GM23338 (cell line): ENCODE data around the gene GNAO1. TPM values are rescaled to one million over a fixed set of nuclear protein-coding genes. Genes with fewer than 3 reads are reported as not detected.

Source experiments
- ATAC-seq: fragments of 200-7000 bp; cut with Tn5 transposase; 3 replicates; pipeline ENCODE4 v1.9.1; 2020
- DNase-seq: peaks from one replicate; pipeline ENCODE4 v3.0.0-alpha.2; 2015; ENCODE audit warnings: low spot score
- H2AFZ ChIP-seq: fragments of 200-600 bp; sonication (generic); 2 replicates; pipeline ENCODE4 v1.8.0; 2016; ENCODE audit warnings: antibody characterized with exemption, mild to moderate bottlenecking, moderate library complexity
- H3F3A ChIP-seq: fragments of 200-600 bp; sonication (generic); replicated peaks from 2 replicates; pipeline ENCODE4 v1.8.0; 2017; ENCODE audit warnings: antibody characterized with exemption, mixed run types, low read depth
- H3K27ac ChIP-seq: fragments of 200-600 bp; sonication (generic); 2 replicates; pipeline ENCODE4 v1.6.1; 2016; ENCODE audit warnings: low read depth
- H3K27me3 ChIP-seq: fragments of 200-600 bp; sonication (generic); 2 replicates; pipeline ENCODE4 v1.8.0; 2016; ENCODE audit warnings: mild to moderate bottlenecking, mixed run types, moderate library complexity; ENCODE audit not compliant: insufficient read depth
- H3K36me3 ChIP-seq: fragments of 200-600 bp; sonication (generic); 2 replicates; pipeline ENCODE4 v1.8.0; 2016; ENCODE audit warnings: mild to moderate bottlenecking; ENCODE audit not compliant: insufficient read depth
- H3K4me1 ChIP-seq: fragments of 200-600 bp; sonication (generic); 2 replicates; pipeline ENCODE4 v1.8.0; 2016; ENCODE audit warnings: mild to moderate bottlenecking, moderate library complexity; ENCODE audit not compliant: insufficient read depth
- H3K4me2 ChIP-seq: fragments of 200-600 bp; sonication (generic); 2 replicates; pipeline ENCODE4 v1.7.1; 2017; ENCODE audit warnings: mixed run types
- H3K4me3 ChIP-seq: fragments of 200-600 bp; sonication (generic); 2 replicates; pipeline ENCODE4 v1.6.1; 2016; ENCODE audit warnings: mixed run types
- H3K79me2 ChIP-seq: fragments of 200-600 bp; sonication (generic); replicated peaks from 2 replicates; pipeline ENCODE4 v1.8.0; 2017; ENCODE audit warnings: mild to moderate bottlenecking; ENCODE audit not compliant: insufficient read depth
- H3K9me2 ChIP-seq: fragments of 200-600 bp; sonication (generic); 2 replicates; pipeline ENCODE4 v1.8.0; 2017; ENCODE audit not compliant: insufficient read depth
- H4K20me1 ChIP-seq: fragments of 200-600 bp; sonication (generic); replicated peaks from 2 replicates; pipeline ENCODE4 v1.8.0; 2017; ENCODE audit warnings: mild to moderate bottlenecking; ENCODE audit not compliant: insufficient read depth
- H3K27ac Mint-ChIP-seq: 2 replicates; pipeline ENCODE4 v1.8.0; 2020; ENCODE audit warnings: inconsistent platforms, mild to moderate bottlenecking, moderate library complexity, mixed read lengths
- H3K27me3 Mint-ChIP-seq: 3 replicates; pipeline ENCODE4 v1.8.0; 2022; ENCODE audit warnings: low read depth, mild to moderate bottlenecking, moderate library complexity, mixed read lengths, inconsistent platforms; ENCODE audit not compliant: insufficient read depth, poor library complexity
- H3K36me3 Mint-ChIP-seq: 3 replicates; pipeline ENCODE4 v1.8.0; 2021; ENCODE audit warnings: low read depth, mild to moderate bottlenecking, inconsistent platforms, moderate library complexity, mixed read lengths
- H3K4me1 Mint-ChIP-seq: 3 replicates; pipeline ENCODE4 v1.8.0; 2020; ENCODE audit warnings: mild to moderate bottlenecking, inconsistent platforms, mixed read lengths
- H3K4me3 Mint-ChIP-seq: 3 replicates; pipeline ENCODE4 v1.8.0; 2021; ENCODE audit warnings: moderate library complexity, mild to moderate bottlenecking, inconsistent platforms, mixed read lengths
- H3K9me3 Mint-ChIP-seq: 3 replicates; pipeline ENCODE4 v1.8.0; 2020; ENCODE audit warnings: moderate library complexity, mild to moderate bottlenecking, inconsistent platforms, mixed read lengths
- CREB1 ChIP-seq: fragments of 250-450 bp; sonication (Bioruptor Pico); IDR thresholded peaks from 2 replicates; pipeline ENCODE4 v1.5.0; 2020; ENCODE audit warnings: low read depth, mild to moderate bottlenecking, moderate library complexity
- CTCF ChIP-seq, 2 experiments: fragments of 200-600 bp in 1 of 2; sonication (generic) in 1 of 2; conservative IDR thresholded peaks; 2 replicates each; pipeline versions ENCODE4 v1.5.1 to v1.6.1; 2016 to 2017; ENCODE audit warnings: antibody characterized with exemption in 2 of 2, low read depth in 2 of 2, mild to moderate bottlenecking in 2 of 2, moderate library complexity in 1 of 2
- ETS1 ChIP-seq: IDR thresholded peaks from 2 replicates; pipeline ENCODE4 v1.6.1; 2016; ENCODE audit warnings: antibody characterized with exemption
- EZH2 ChIP-seq: fragments of 200-600 bp; sonication (generic); IDR thresholded peaks from one replicate; pipeline ENCODE4 v1.8.0; 2017; ENCODE audit warnings: antibody characterized with exemption, mild to moderate bottlenecking, low read depth; ENCODE audit not compliant: unreplicated experiment
- EZH2phosphoT487 ChIP-seq: fragments of 200-600 bp; sonication (generic); IDR thresholded peaks from one replicate; pipeline ENCODE4 v1.8.1; 2018; ENCODE audit warnings: antibody characterized with exemption; ENCODE audit not compliant: unreplicated experiment
- JUNB ChIP-seq: IDR thresholded peaks from one replicate; pipeline ENCODE4 v1.6.1; 2016; ENCODE audit warnings: antibody characterized with exemption; ENCODE audit not compliant: unreplicated experiment
- NANOG ChIP-seq: IDR thresholded peaks from 2 replicates; pipeline ENCODE4 v1.6.1; 2016; ENCODE audit warnings: antibody characterized with exemption, borderline replicate concordance
- POLR2AphosphoS5 ChIP-seq: IDR thresholded peaks from 2 replicates; pipeline ENCODE4 v1.6.1; 2016; ENCODE audit warnings: antibody characterized with exemption, low read depth
- REST ChIP-seq: IDR thresholded peaks from one replicate; pipeline ENCODE4 v1.6.1; 2018; ENCODE audit warnings: antibody characterized with exemption; ENCODE audit not compliant: unreplicated experiment
- STAT1 ChIP-seq: IDR thresholded peaks from one replicate; pipeline ENCODE4 v1.6.1; 2016; ENCODE audit warnings: antibody characterized with exemption; ENCODE audit not compliant: unreplicated experiment
- ZNF114 ChIP-seq: fragments of 250-450 bp; sonication (Bioruptor Pico); IDR thresholded peaks from 2 replicates; pipeline ENCODE4 v1.5.0; 2020; ENCODE audit warnings: mild to moderate bottlenecking, moderate library complexity
- ZNF331 ChIP-seq: fragments of 250-450 bp; sonication (Bioruptor Pico); IDR thresholded peaks from 2 replicates; pipeline ENCODE4 v1.5.0; 2020; ENCODE audit warnings: low read depth, mild to moderate bottlenecking, moderate library complexity
- ZNF462 ChIP-seq: fragments of 250-450 bp; sonication (Bioruptor Pico); IDR thresholded peaks from 2 replicates; pipeline ENCODE4 v1.5.0; 2020; ENCODE audit warnings: mild to moderate bottlenecking, moderate library complexity
- polyA plus RNA-seq: library from polyadenylated mRNA; unstranded; fragments of >200 nt; fragmentation: Nextera tagmentation; extraction: Ambion mirVana; gene quantifications from 2 replicates; pipeline ENCODE4 v1.2.1, GENCODE V29; 2016
- total RNA-seq: library from RNA; depleted of rRNA; stranded (reverse); fragments of >200 nt; shearing (Covaris generic); gene quantifications from 2 replicates; pipeline ENCODE4 v1.2.3, GENCODE V29; 2014

Gene GNAO1
- total and polyA plus RNA-seq, 2 experiments from 2014 or later = 6.5 to 24.8 TPM

- Histone ChIP-seq H3K27ac (no peak overlapping the region), H3K4me3 (no peak overlapping the region), H3K9me2 (peaks cover 6% of the 10 kb centered on the region; the same call in 1 of the 2 replicates), H4K20me1 (no peaks in the 10 kb centered on the region), H3K4me2 (no peak overlapping the region), H2AFZ (no peak overlapping the region), H3K27me3 (no peaks in the 10 kb centered on the region), H3F3A (no peaks in the 10 kb centered on the region), H3K4me1 (no peaks in the 10 kb centered on the region), H3K79me2 (no peaks in the 10 kb centered on the region), H3K36me3 (no peaks in the 10 kb centered on the region)
- H3K9me3 Mint-ChIP-seq = no peaks in the 10 kb centered on the region
- ATAC-seq (no peak), DNase-seq (no peak)
- no peak overlapping the region for H3K4me3 Mint-ChIP-seq
- no peaks in the 10 kb centered on the region for H3K27me3 Mint-ChIP-seq
- no peak for TF ChIP-seq ETS1
- TF ChIP-seq CTCF (conservative IDR thresholded peaks at IDR 0.05; ENCODE audit: low read depth in 2 of 2) = no peak
- no peak for TF ChIP-seq ZNF462
- TF ChIP-seq EZH2 = no peak
- no peak for TF ChIP-seq EZH2phosphoT487
- no peak for TF ChIP-seq POLR2AphosphoS5
- no peak for TF ChIP-seq REST
- TF ChIP-seq STAT1 = no peak
- no peak for TF ChIP-seq NANOG
- no peak for TF ChIP-seq CREB1 (CRISPR knock-in tag)
- no peak for TF ChIP-seq JUNB
- TF ChIP-seq ZNF114 = no peak
- no peak for TF ChIP-seq ZNF331 (CRISPR knock-in tag)
- H3K36me3 Mint-ChIP-seq = no peaks in the 10 kb centered on the region
- H3K4me1 Mint-ChIP-seq = no peaks in the 10 kb centered on the region
- H3K27ac Mint-ChIP-seq = no peak overlapping the region
Observed at GRCh38 chr16:56163938-56164337, 27.4 kb upstream of the GNAO1 start.
